ENCODE measurements around the gene RASSF7. TPM values are rescaled to one million over a fixed set of nuclear protein-coding genes. Genes with fewer than 3 reads are reported as not detected.

The RASSF7 gene
- total RNA-seq, 4 donors from 2014 or later, result 0.49 to 7.6 (median 4.5) TPM

DNA sequence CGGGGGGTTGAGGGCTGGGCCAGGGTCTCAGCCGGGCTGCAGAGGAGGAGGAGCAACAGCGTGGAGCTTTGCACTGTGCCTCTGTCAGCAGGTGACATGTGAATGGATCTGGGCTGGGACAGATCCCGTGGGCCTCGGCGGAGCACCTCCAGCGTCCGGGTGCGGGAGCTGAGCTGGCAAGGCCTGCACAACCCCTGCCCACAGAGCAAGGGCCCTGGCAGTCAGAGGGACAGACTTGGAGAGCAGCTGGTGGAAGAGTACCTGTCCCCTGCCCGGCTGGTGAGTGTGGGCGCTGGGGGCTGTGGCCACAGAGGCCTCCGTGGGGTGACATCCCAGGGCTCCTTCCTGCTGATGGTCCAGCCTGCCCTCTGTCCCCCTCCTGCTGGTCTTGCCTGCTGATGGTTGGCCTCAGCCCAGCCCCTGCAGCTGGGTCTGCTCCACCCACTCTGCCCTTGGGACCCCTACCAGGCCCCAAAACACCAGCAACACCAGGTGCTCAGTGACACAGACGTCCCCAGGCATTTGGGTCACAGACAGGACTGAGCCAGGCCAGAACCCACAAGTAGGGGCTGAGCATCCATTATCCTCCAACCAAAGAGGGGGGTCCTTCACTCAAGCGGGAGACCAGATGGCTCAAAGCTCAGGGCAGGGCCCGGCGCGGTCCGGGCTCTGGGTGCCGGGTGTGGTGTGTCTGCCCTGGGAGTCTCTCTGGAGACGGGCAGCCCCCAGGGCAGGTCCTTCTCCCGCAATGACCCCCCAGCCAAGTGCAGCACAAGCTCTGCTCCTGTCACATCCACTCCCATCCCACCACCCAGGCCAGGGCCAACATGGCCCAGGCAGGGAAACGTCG lies 20.0 kb upstream of the RASSF7 start:
- TF ChIP-seq, protein P1, sequence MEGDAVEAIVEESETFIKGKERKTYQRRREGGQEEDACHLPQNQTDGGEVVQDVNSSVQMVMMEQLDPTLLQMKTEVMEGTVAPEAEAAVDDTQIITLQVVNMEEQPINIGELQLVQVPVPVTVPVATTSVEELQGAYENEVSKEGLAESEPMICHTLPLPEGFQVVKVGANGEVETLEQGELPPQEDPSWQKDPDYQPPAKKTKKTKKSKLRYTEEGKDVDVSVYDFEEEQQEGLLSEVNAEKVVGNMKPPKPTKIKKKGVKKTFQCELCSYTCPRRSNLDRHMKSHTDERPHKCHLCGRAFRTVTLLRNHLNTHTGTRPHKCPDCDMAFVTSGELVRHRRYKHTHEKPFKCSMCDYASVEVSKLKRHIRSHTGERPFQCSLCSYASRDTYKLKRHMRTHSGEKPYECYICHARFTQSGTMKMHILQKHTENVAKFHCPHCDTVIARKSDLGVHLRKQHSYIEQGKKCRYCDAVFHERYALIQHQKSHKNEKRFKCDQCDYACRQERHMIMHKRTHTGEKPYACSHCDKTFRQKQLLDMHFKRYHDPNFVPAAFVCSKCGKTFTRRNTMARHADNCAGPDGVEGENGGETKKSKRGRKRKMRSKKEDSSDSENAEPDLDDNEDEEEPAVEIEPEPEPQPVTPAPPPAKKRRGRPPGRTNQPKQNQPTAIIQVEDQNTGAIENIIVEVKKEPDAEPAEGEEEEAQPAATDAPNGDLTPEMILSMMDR (IDR thresholded peaks at IDR 0.05; ENCODE audit: low read depth), result no peak

DNA sequence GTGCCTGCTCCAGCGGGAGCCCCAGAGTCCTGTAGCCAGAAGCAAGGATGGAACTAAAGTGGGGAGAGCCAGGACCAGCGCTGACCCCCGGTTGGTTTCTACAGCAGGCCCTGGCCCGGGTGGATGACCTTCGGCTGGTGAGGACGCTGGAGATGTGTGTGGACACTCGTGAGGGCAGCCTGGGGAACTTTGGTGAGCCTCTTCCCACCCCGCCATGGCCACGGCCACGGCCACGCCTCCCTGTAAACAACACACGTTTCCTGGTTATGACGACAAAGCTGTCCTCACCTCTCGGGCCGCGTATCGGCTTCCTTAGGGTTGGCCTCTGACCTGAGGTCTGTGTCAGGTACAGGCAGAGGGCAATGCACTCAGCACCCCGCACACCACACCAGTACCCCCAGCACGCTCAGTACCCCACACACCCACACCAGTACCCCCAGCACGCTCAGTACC lies 19.3 kb upstream of the RASSF7 start:
- TF ChIP-seq, protein P1 (IDR thresholded peaks at IDR 0.05; ENCODE audit: low read depth), result no peak

DNA sequence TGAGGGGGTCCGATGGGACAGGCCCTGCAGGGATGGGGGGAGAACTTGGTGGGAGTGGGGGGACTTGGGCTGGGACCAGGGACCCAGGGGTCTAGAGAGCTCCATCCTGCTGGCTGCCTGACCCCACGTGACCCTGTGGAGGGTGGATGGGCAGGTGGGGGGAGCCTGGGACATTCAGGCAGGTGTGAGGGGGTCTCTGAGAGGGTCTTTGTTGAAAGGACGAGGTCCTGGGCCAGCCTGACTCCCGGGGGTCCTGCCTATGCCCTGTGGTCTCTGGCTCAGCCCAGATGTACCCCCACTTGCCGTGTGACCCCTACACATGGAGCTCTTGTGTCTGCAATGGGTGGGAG lies 16.0 kb upstream of the RASSF7 start:
- TF ChIP-seq, protein P1 (IDR thresholded peaks at IDR 0.05; ENCODE audit: low read depth), result no peak

DNA sequence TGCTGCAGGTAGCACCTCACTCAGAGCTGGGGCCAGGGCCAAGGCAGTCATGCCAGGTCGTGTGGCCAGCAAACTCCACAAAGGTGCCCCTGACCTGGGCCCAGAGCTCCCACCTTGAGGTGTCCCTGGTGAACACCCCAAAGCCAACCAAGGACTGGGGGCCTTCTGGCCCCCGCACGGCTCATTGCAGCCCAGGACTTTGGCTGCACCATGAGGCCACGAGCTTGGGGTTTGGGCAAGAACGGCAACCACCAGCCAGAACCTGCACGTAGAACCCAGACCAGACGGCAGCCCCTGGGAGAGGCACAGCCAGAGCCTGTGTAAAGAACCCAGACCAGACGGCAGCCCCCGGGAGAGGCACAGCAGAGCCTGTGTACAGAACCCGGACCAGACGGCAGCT lies 15.6 kb upstream of the RASSF7 start:
- TF ChIP-seq, protein P1 (IDR thresholded peaks at IDR 0.05; ENCODE audit: low read depth), result no peak

DNA sequence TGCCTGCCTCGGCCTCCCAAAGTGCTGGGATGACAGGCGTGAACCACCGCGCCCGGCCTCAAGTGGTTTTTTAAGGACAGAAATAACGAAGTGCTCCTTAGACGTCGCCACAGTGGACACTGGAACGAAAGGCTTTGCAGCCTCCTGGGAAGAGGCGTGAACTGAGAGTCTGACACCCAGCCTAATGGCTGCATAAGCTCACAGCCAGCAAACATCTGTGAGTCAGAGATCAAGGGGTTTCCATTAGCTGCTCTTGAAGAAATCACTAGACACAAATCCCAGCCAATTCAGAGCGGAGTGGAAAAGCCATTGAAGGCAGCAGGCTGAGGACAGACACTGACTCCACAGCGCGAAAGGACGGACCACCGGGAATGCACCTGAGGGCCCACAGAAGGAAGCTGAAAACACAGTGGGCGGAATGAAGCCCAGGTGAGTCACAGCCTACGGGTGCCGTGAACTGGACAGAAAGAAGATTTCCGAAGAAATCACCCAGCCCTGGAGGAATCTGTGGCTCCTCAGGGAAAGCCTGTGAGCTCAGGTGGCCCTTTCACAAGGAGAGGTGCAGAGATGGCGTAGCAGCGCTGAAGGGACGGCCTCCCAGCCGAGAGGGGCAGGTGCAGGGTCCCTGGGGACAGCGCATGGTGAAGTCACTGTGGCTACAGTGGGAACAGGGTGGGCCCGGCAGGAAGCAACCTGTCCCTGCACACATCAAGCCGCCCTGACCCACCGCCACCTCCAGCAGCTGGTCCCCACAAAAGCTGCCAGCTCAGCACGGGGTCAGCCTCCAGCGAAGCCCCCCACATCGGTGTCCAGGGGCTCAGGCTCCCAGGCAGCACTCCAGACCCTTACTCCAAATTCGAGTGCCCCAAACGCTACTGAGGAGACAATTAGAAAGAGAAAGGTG lies 11.8 kb upstream of the RASSF7 start:
- TF ChIP-seq, protein P1 (IDR thresholded peaks at IDR 0.05; ENCODE audit: low read depth), result no peak

DNA sequence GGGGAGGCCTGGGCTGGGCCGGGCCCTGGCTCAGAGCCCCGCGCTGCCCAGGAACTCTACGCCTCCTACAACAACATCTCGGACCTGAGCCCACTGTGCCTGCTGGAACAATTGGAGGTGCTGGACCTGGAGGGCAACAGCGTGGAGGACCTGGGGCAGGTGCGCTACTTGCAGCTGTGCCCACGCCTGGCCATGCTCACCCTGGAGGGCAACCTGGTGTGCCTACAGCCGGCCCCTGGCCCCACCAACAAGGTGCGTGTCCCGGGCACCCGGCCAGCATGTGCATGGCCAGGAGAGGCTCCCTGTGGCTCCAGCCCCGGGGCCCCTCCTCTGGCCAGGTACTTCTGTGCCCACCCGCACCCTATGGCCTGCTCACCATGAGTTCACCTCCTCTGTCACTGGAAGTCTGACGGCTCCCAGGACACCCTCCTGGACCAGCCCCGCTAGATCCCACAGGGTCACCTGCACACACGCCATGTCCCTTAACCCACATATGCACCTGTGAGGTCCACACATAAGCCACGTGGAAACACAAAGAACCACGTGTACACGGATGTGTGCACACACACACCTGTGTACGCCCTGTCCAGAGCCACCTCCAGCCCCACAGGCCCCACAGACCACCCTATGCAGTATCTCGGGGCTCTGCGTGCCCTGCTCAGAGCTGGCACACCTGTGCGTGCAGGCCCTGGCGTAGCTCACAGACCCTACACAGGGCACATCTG lies 10.6 kb upstream of the RASSF7 start:
- TF ChIP-seq, protein P1 (IDR thresholded peaks at IDR 0.05; ENCODE audit: low read depth), result no peak
